Measurements from ENCODE around the gene SLC25A43.

DNA sequence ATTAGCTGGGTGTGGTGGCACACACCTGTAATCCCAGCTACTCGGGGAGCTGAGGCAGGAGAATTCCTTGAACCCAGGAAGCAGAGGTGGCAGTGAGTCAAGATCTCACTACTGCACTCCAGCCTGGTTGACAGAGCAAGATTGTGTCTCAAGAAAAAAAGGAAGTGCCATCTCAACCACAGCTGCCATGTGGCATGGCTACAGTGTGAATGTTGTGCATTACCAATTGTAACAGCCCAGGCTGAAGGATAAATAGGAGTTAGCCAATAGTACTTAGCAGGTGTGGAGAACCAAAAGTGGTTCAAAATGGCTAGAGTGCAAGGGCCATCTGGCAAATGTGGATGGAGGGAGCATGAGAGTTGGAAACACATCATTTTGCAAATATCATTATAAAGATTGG, 98.0 kb downstream of the SLC25A43 start:
- TF ChIP-seq POLR2AphosphoS5 (IDR thresholded peaks at IDR 0.05; ENCODE audit: low read depth, low read length): no peak
- TF ChIP-seq POLR2A (IDR thresholded peaks at IDR 0.05; ENCODE audit: low read depth, low read length): no peak
